Measurements from ENCODE around the gene OR13D1. TPM values are rescaled to one million over a fixed set of nuclear protein-coding genes. Genes with fewer than 3 reads are reported as not detected.
A peak's percentile ranks its signal among the peaks of the same experiment; 100 is the strongest.

The OR13D1 gene
- total RNA-seq, 4 donors from 2014 or later, result not detected

DNA sequence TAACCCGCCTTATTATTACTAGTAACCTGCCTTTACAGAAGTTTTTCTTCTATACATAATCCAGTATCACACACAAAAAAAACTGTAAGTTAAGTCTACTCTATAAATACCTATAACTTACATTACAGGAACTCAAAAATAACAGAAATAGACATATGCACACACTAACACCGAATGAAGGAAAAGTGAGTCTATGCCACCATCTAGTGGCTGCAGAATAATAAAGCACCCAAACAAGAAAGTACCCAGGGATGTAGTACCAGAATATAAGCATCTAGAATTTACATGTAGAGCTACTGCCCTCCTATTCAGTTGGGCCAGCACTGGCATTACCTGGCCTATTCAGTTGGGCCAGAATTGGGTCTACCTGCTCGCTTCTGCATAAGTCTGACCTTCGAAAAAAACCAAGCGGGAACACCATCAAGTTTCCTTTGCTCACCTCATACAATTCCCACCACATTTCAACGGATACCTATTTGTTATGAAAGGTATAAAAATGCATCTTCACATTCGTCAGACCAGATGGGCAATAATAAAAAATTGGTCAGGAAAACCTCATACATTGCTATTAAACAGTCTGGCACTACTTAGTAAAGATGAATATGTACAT lies 49.2 kb downstream of the OR13D1 start:
- H3K27me3 ChIP-seq, result no peaks in the 10 kb centered on the region
- no peak for DNase-seq
- no peak overlapping the region for H3K27ac ChIP-seq
- no peaks in the 10 kb centered on the region for H3K36me3 ChIP-seq
- H3K9me3 ChIP-seq, result no peaks in the 10 kb centered on the region
- no peaks in the 10 kb centered on the region for H3K4me1 ChIP-seq
- intact Hi-C loops (cut with DNase I; ENCODE audit: low total_unique reads), result no loop called here
- TF ChIP-seq CTCF (IDR thresholded peaks at IDR 0.05) (peak; percentile 64 to 77 (median 74)), POLR2A (IDR thresholded peaks at IDR 0.05) (no peak)
- no peak overlapping the region for H3K4me3 ChIP-seq

Other genes with a start within 250 kb of the OR13D1 start
- not detected for gene OR13F1, start 190.3 kb upstream of the OR13D1 start, total RNA-seq
- gene OR13C4, start 167.3 kb upstream of the OR13D1 start, total RNA-seq, result under 1 TPM in 1 of 4 donors, not detected in 3; 0.97 TPM
- not detected for gene OR13C3, start 157.7 kb upstream of the OR13D1 start, total RNA-seq
- not detected for gene OR13C8, start 125.3 kb upstream of the OR13D1 start, total RNA-seq
- under 1 TPM in 1 of 4 donors, not detected in 3; 0.41 TPM for gene OR13C5, start 95.1 kb upstream of the OR13D1 start, total RNA-seq
- gene OR13C2, start 88.9 kb upstream of the OR13D1 start, total RNA-seq, result under 1 TPM in 1 of 4 donors, not detected in 3; 0.41 TPM
- under 1 TPM in 1 of 4 donors, not detected in 3; 0.62 TPM for gene OR13C9, start 76.3 kb upstream of the OR13D1 start, total RNA-seq
- gene NIPSNAP3A, start 53.2 kb downstream of the OR13D1 start, total RNA-seq, result 10 to 100 TPM; 22.6 to 63.2 (median 43.3) TPM
- gene NIPSNAP3B, start 69.6 kb downstream of the OR13D1 start, total RNA-seq, result 10 to 100 TPM in 1 of 4 donors, 1 to 10 TPM in 2, under 1 TPM in 1; 0.51 to 16.9 (median 4.7) TPM
- gene ABCA1, start 233.6 kb downstream of the OR13D1 start, total RNA-seq, result 10 to 100 TPM; 13.8 to 43.3 (median 25.9) TPM